ENCODE results near the gene DCAF4L1. TPM values are rescaled to one million over a fixed set of nuclear protein-coding genes. Genes with fewer than 3 reads are reported as not detected.

Gene DCAF4L1
- total and polyA plus RNA-seq, 5 donors from 2014 or later: 0.07 to 0.44 TPM; not detected in 3

DNA sequence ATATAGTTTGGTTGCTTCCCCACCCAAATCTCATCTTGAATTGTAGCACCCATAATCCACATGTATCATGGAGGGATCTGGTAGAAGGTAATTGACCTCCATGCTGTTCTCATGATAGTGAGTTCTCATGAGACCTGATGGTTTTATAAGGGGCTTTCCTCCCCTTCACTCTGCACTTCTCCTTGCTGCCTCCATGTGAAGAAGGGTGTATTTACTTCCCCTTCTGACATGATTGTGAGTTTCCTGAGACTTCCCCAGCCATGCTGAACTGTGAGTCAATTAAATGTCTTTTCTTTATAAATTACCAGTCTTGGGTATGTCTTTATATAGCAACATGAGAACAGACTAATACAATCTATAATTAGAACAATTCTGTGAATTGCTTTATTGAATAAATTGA lies 11.9 kb upstream of the DCAF4L1 start:
- H3K27ac Mint-ChIP-seq: no peak overlapping the region
- H3K9me3 Mint-ChIP-seq: peaks cover 0 to 16% (median 4%) of the 10 kb centered on the region in 7 donors
- no peak overlapping the region for H3K4me3 Mint-ChIP-seq

DNA sequence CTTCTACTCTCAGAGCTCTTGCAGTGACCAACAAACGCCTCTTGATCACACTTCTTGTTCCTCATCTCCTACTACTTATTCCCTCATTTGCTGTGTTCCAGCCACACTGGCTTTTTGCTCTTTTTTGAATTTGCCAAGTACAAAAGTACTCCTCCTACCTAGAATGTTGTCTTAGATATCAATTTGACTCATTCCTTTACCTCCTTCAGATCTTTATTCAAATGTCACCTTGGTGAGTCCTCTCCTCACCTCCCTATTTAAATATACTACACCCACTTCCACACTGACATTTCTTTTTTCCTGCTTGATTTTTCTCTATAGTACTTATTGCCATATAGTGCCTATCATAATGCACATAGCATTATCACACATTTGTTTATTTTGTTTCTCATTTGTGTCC lies 6.2 kb upstream of the DCAF4L1 start:
- no peak overlapping the region for H3K27ac ChIP-seq (ENCODE audit: insufficient read depth, low read length, poor library complexity, severe bottlenecking)
- no peak for DNase-seq
- Mint-ChIP-seq H3K4me3 (no peak overlapping the region), H3K4me1 (peaks cover 0 to 6% (median 0%) of the 10 kb centered on the region in 4 donors), H3K27ac (no peak overlapping the region), H3K27me3 (peaks cover 10% of the 10 kb centered on the region), H3K9me3 (peaks cover 0 to 4% (median 0%) of the 10 kb centered on the region in 7 donors), H3K36me3 (no peaks in the 10 kb centered on the region)
- H3K27me3 ChIP-seq (ENCODE audit: control insufficient read depth, insufficient read depth, low read length): no peaks in the 10 kb centered on the region
- no peak overlapping the region for H3K4me3 ChIP-seq (ENCODE audit: low read depth, low read length)
- no peak for ATAC-seq (ENCODE audit: low read depth in 2 of 2)
- no peaks in the 10 kb centered on the region for H3K9me3 ChIP-seq (ENCODE audit: control insufficient read depth in 2 of 2, low read length in 2 of 2)
- no peaks in the 10 kb centered on the region for H3K36me3 ChIP-seq (ENCODE audit: control insufficient read depth, insufficient read depth, low read length)
- H3K4me1 ChIP-seq (ENCODE audit: control insufficient read depth, insufficient read depth, low read length, poor library complexity, severe bottlenecking): no peaks in the 10 kb centered on the region

More for the DNA sequence above, 11.9 kb upstream of the DCAF4L1 start:
- ATAC-seq (ENCODE audit: low read depth in 2 of 2) (no peak), DNase-seq (no peak)
- H3K9me3 ChIP-seq (ENCODE audit: control insufficient read depth in 2 of 2, low read length in 2 of 2): peaks cover 0 to 11% of the 10 kb centered on the region in 2 experiments
- no peaks in the 10 kb centered on the region for H3K27me3 ChIP-seq (ENCODE audit: control insufficient read depth, insufficient read depth, low read length)
- no peak overlapping the region for H3K27ac ChIP-seq (ENCODE audit: insufficient read depth, low read length, poor library complexity, severe bottlenecking)
- H3K36me3 ChIP-seq (ENCODE audit: control insufficient read depth, insufficient read depth, low read length): no peaks in the 10 kb centered on the region
- no peaks in the 10 kb centered on the region for H3K4me1 Mint-ChIP-seq
- H3K27me3 Mint-ChIP-seq: no peaks in the 10 kb centered on the region
- no peaks in the 10 kb centered on the region for H3K4me1 ChIP-seq (ENCODE audit: control insufficient read depth, insufficient read depth, low read length, poor library complexity, severe bottlenecking)
- no peak overlapping the region for H3K4me3 ChIP-seq (ENCODE audit: low read depth, low read length)
- no peaks in the 10 kb centered on the region for H3K36me3 Mint-ChIP-seq

DNA sequence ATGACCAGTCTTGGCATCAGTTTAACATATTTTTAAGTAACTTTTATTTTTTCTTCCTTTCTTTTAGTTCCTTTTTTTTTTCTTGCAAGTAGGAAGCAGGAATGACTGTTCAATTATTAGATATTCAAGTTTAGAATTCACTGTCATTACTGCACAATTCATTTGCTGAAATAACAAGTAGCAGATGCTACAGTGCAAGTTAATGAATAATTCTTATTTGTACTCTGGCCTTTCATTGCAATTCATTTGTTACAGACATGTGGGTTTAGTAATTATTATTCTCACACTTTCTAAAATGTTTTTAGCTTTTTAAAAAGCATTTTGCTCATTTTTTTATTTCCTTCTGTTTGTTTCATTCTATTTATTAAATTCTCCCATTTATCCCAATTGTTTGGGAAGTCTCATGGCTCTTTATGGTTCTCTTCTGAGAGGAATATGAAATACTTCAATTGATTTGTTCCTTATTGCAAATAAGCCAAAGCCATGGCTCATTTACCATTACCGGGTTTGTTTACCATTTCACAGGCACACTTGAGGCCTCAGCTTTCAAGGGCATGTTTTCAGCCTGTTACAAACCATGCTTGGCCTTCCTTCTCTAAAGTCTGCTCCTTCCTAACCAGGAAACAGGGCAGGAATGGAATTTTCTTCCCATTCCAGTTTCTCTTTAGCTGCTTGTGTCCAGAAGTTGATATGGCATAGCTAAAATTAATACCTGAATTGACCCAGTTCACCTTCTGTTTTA lies 4.6 kb upstream of the DCAF4L1 start:
- Histone ChIP-seq H3K4me3 (ENCODE audit: low read depth, low read length) (no peak overlapping the region), H3K9me3 (ENCODE audit: control insufficient read depth in 2 of 2, low read length in 2 of 2) (no peaks in the 10 kb centered on the region), H3K36me3 (ENCODE audit: control insufficient read depth, insufficient read depth, low read length) (no peaks in the 10 kb centered on the region), H3K27ac (ENCODE audit: insufficient read depth, low read length, poor library complexity, severe bottlenecking) (no peak overlapping the region), H3K4me1 (ENCODE audit: control insufficient read depth, insufficient read depth, low read length, poor library complexity, severe bottlenecking) (no peaks in the 10 kb centered on the region), H3K27me3 (ENCODE audit: control insufficient read depth, insufficient read depth, low read length) (no peaks in the 10 kb centered on the region)
- no peak overlapping the region for H3K4me3 Mint-ChIP-seq
- H3K27ac Mint-ChIP-seq: no peak overlapping the region
- DNase-seq: no peak
- peaks cover 0 to 4% (median 0%) of the 10 kb centered on the region in 7 donors for H3K9me3 Mint-ChIP-seq
- ATAC-seq (ENCODE audit: low read depth in 2 of 2): no peak
- H3K36me3 Mint-ChIP-seq: no peaks in the 10 kb centered on the region
- peaks cover 10% of the 10 kb centered on the region for H3K27me3 Mint-ChIP-seq
- peaks cover 0 to 6% (median 0%) of the 10 kb centered on the region in 4 donors for H3K4me1 Mint-ChIP-seq

DNA sequence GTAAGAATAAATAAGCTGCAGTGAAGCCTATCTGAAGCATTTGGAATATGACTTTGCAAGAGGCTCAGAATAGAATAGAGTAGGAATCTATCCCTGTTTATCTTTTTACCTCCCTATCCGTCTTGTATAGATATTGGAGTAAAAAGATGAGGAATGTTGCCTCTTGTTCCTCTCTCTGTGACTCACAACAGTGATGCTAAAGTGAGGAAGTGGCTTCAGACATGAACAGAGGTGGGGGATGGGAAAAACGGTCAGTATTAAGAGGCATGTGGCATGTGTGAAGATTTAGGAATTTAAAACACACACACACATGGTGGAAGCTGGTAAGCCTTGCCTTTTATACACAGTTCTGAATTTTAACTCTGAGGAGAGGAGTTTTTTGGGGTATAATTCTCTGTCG lies 3.8 kb upstream of the DCAF4L1 start:
- no peak for ATAC-seq (ENCODE audit: low read depth in 2 of 2)
- peaks cover 0 to 6% (median 0%) of the 10 kb centered on the region in 4 donors for H3K4me1 Mint-ChIP-seq
- H3K27ac Mint-ChIP-seq: no peak overlapping the region

DNA sequence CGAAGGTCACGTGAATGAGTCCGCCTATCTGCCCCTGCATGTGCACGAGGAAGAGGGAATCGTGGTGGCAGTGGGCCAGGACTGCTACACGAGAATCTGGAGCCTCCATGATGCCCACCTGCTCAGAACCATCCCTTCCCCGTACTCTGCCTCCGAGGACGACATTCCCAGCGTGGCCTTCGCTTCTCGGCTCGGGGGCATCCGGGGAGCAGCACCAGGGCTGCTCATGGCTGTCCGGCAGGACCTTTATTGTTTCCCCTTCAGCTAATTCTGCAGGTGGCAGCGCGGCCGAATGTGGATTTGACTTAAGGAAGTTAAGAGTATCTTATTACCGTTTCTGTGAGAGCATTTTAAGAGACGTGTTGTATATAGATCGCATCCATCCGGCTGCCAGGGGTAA lies 1.2 kb downstream of the DCAF4L1 start:
- Mint-ChIP-seq H3K9me3 (no peaks in the 10 kb centered on the region), H3K27me3 (peaks cover 4% of the 10 kb centered on the region), H3K4me1 (peaks cover 0 to 4% (median 0%) of the 10 kb centered on the region in 4 donors), H3K4me3 (no peak overlapping the region), H3K36me3 (no peaks in the 10 kb centered on the region), H3K27ac (no peak overlapping the region)
- Histone ChIP-seq H3K4me1 (ENCODE audit: control insufficient read depth, insufficient read depth, low read length, poor library complexity, severe bottlenecking) (no peaks in the 10 kb centered on the region), H3K9me3 (ENCODE audit: control insufficient read depth in 2 of 2, low read length in 2 of 2) (no peaks in the 10 kb centered on the region), H3K27ac (ENCODE audit: insufficient read depth, low read length, poor library complexity, severe bottlenecking) (no peak overlapping the region), H3K27me3 (ENCODE audit: control insufficient read depth, insufficient read depth, low read length) (no peaks in the 10 kb centered on the region), H3K36me3 (ENCODE audit: control insufficient read depth, insufficient read depth, low read length) (no peaks in the 10 kb centered on the region), H3K4me3 (ENCODE audit: low read depth, low read length) (no peak overlapping the region)
- DNase-seq (no peak), ATAC-seq (ENCODE audit: low read depth in 2 of 2) (no peak)

More for the DNA sequence above, 3.8 kb upstream of the DCAF4L1 start:
- Mint-ChIP-seq H3K9me3 (no peaks in the 10 kb centered on the region), H3K27me3 (peaks cover 10% of the 10 kb centered on the region), H3K36me3 (no peaks in the 10 kb centered on the region), H3K4me3 (no peak overlapping the region)
- no peaks in the 10 kb centered on the region for H3K36me3 ChIP-seq (ENCODE audit: control insufficient read depth, insufficient read depth, low read length)
- H3K4me3 ChIP-seq (ENCODE audit: low read depth, low read length): no peak overlapping the region
- H3K4me1 ChIP-seq (ENCODE audit: control insufficient read depth, insufficient read depth, low read length, poor library complexity, severe bottlenecking): no peaks in the 10 kb centered on the region
- no peaks in the 10 kb centered on the region for H3K27me3 ChIP-seq (ENCODE audit: control insufficient read depth, insufficient read depth, low read length)
- no peaks in the 10 kb centered on the region for H3K9me3 ChIP-seq (ENCODE audit: control insufficient read depth in 2 of 2, low read length in 2 of 2)
- no peak for DNase-seq
- H3K27ac ChIP-seq (ENCODE audit: insufficient read depth, low read length, poor library complexity, severe bottlenecking): no peak overlapping the region

DNA sequence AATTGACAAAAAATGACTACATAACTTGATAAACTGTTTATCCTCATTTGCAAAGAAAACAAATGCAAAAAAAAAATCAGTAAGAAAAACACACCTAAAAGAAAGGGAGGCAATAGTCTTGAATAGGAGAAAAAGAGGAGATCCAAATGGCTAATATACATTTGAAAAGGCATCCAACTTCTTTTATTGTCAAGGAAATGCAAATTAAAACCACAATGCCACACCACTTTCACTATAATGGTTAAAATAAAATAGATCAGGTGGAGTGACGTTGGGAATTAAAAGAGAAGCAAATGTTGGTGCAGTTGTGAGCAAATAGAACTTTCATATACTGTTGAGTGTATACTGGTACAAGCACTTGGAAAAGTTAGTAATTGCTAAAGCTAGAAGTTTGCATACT lies 3.6 kb downstream of the DCAF4L1 start:
- Histone ChIP-seq H3K27me3 (ENCODE audit: control insufficient read depth, insufficient read depth, low read length) (no peaks in the 10 kb centered on the region), H3K27ac (ENCODE audit: insufficient read depth, low read length, poor library complexity, severe bottlenecking) (no peak overlapping the region), H3K4me3 (ENCODE audit: low read depth, low read length) (no peak overlapping the region), H3K9me3 (ENCODE audit: control insufficient read depth in 2 of 2, low read length in 2 of 2) (no peaks in the 10 kb centered on the region), H3K4me1 (ENCODE audit: control insufficient read depth, insufficient read depth, low read length, poor library complexity, severe bottlenecking) (no peaks in the 10 kb centered on the region), H3K36me3 (ENCODE audit: control insufficient read depth, insufficient read depth, low read length) (no peaks in the 10 kb centered on the region)
- no peak overlapping the region for H3K4me3 Mint-ChIP-seq
- DNase-seq: no peak
- no peak for ATAC-seq (ENCODE audit: low read depth in 2 of 2)
- H3K27me3 Mint-ChIP-seq: no peaks in the 10 kb centered on the region
- no peaks in the 10 kb centered on the region for H3K36me3 Mint-ChIP-seq
- H3K9me3 Mint-ChIP-seq: no peaks in the 10 kb centered on the region
- peaks cover 4 to 12% (median 7%) of the 10 kb centered on the region in 4 donors for H3K4me1 Mint-ChIP-seq
- no peak overlapping the region for H3K27ac Mint-ChIP-seq

DNA sequence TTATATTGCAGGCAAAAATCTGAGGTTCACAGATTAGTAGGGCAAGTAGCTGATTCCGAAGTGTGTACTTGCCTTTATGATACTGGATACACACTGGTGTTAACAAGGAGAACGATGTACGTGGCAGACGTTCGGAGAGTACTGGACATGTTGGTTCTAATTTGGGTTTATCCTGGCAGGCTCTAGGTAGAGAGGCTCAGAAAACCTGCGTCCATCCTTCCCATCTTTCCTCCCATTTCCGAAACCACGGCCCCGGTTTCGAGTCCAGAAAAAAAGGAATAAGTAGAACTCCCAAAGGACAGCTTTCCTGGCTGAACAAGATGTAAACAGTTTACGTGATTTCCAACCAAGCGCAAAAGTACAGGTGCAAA lies 8.4 kb downstream of the DCAF4L1 start:
- Mint-ChIP-seq H3K4me3 (peak overlapping the region; percentile 94 to 99 (median 98)), H3K27me3 (no peaks in the 10 kb centered on the region), H3K36me3 (peaks cover 3% of the 10 kb centered on the region), H3K27ac (peak overlapping the region; percentile 94 to 100 (median 99)), H3K9me3 (no peaks in the 10 kb centered on the region), H3K4me1 (peaks cover 10 to 35% (median 21%) of the 10 kb centered on the region in 4 donors)
- Histone ChIP-seq H3K27me3 (ENCODE audit: control insufficient read depth, insufficient read depth, low read length) (no peaks in the 10 kb centered on the region), H3K4me3 (ENCODE audit: low read depth, low read length) (peak overlapping the region; percentile 93), H3K27ac (ENCODE audit: insufficient read depth, low read length, poor library complexity, severe bottlenecking) (peak overlapping the region; percentile 82), H3K36me3 (ENCODE audit: control insufficient read depth, insufficient read depth, low read length) (no peaks in the 10 kb centered on the region), H3K9me3 (ENCODE audit: control insufficient read depth in 2 of 2, low read length in 2 of 2) (no peaks in the 10 kb centered on the region), H3K4me1 (ENCODE audit: control insufficient read depth, insufficient read depth, low read length, poor library complexity, severe bottlenecking) (peaks cover 16% of the 10 kb centered on the region)
- peak in 1 of 3 donors; percentile 46 for DNase-seq
- peak in 1 of 2 donors; percentile 18 for ATAC-seq (ENCODE audit: low read depth in 2 of 2)
